K562 (cell line): ENCODE measurements around the gene TSPYL4. TPM values are rescaled to one million over a fixed set of nuclear protein-coding genes. Genes with fewer than 3 reads are reported as not detected.

Experiments
- ATAC-seq: fragments of 200-7000 bp; cut with Tn5 transposase; 3 replicates; pipeline ENCODE4 v1.9.1; 2020; ENCODE audit warnings: moderate library complexity
- BruUV-seq: library from RNA; stranded (reverse); fragments of 400-500 nt; replicated peaks from 2 replicates; lab custom pipeline; 2021; lab: Mats Ljungman, UMichigan
- CTCF ChIA-PET: fragments of 300-600 bp; formaldehyde crosslinking; extraction: SDS; loops from one replicate; lab custom pipeline; 2021; ENCODE audit warnings: low intra/inter-chr PET ratio; lab: Yijun Ruan, JAX
- POLR2A ChIA-PET: fragments of 300-600, 350-650 bp; sonication (Branson Sonifier 250); formaldehyde crosslinking; extraction: SDS; loops from one replicate; lab custom pipeline; 2021; ENCODE audit warnings: antibody characterized with exemption, inconsistent platforms; lab: Yijun Ruan, JAX
- DNase-seq, 4 experiments: peaks; one replicate each; pipeline versions ENCODE4 v3.0.0 to v3.0.0-alpha.2; 2011 to 2018; ENCODE audit warnings: low spot score in 3 of 4, mixed read lengths in 3 of 4; ENCODE audit errors: extremely low read depth in 1 of 4
- FAIRE-seq: peaks from 2 replicates; lab custom pipeline; 2011; peaks lifted over from hg19 to GRCh38; lab: Jason Lieb, UNC
- H2AFZ ChIP-seq: 2 replicates; pipeline ENCODE4 v1.6.0; 2011; ENCODE audit warnings: low read depth, low read length, control low read depth, inconsistent platforms
- H3K27ac ChIP-seq: fragments of 200-600 bp; 3 replicates; pipeline ENCODE4 v1.8.0; 2011; ENCODE audit warnings: low read depth, mild to moderate bottlenecking, control low read depth, inconsistent platforms, low read length, moderate library complexity, mixed read lengths; ENCODE audit errors: extremely low read depth
- H3K27me3 ChIP-seq, 2 experiments: fragments of 300-600 bp in 1 of 2; 2 replicates in 1 of 2; 3 replicates in 1 of 2; pipeline versions ENCODE4 v1.6.0 to v1.8.0; 2011; ENCODE audit warnings: inconsistent platforms in 2 of 2, low read length in 2 of 2, mild to moderate bottlenecking in 1 of 2, mixed read lengths in 1 of 2, moderate library complexity in 1 of 2; ENCODE audit not compliant: control insufficient read depth in 2 of 2, insufficient read depth in 2 of 2
- H3K36me3 ChIP-seq: fragments of 300-600 bp; 3 replicates; pipeline ENCODE4 v1.8.0; 2011; ENCODE audit warnings: mild to moderate bottlenecking, low read length, inconsistent platforms; ENCODE audit not compliant: control insufficient read depth, insufficient read depth
- H3K4me1 ChIP-seq, 2 experiments: fragments of 200-600 bp in 1 of 2; replicated peaks in 1 of 2; 2 replicates in 1 of 2; 3 replicates in 1 of 2; pipeline versions ENCODE4 v1.5.1 to v1.8.0; 2011; ENCODE audit warnings: inconsistent platforms in 2 of 2, low read length in 2 of 2, mild to moderate bottlenecking in 1 of 2, mixed read lengths in 1 of 2, moderate library complexity in 1 of 2; ENCODE audit not compliant: control insufficient read depth in 2 of 2, insufficient read depth in 2 of 2
- H3K4me2 ChIP-seq: 2 replicates; pipeline ENCODE4 v1.6.1; 2011; ENCODE audit warnings: low read length, control low read depth, inconsistent platforms, mixed read lengths; ENCODE audit not compliant: insufficient read depth
- H3K4me3 ChIP-seq: fragments of 200-600 bp; sonication (generic), shearing (Covaris generic); 2 replicates; pipeline ENCODE4 v1.5.1; 2016; ENCODE audit warnings: control low read depth, inconsistent platforms
- H3K79me2 ChIP-seq: fragments of 200-600 bp; 3 replicates; pipeline ENCODE4 v1.8.0; 2011; ENCODE audit warnings: low read length, inconsistent platforms; ENCODE audit not compliant: control insufficient read depth, insufficient read depth
- H3K9ac ChIP-seq, 2 experiments: 2 replicates each; pipeline versions ENCODE4 v1.6.0 to v1.6.1; 2011; ENCODE audit warnings: low read depth in 2 of 2, low read length in 2 of 2, control low read depth in 1 of 2, inconsistent platforms in 1 of 2, mild to moderate bottlenecking in 1 of 2, mixed read lengths in 1 of 2; ENCODE audit not compliant: insufficient read depth in 1 of 2
- H3K9me1 ChIP-seq: one replicate; pipeline ENCODE4 v1.6.0; 2011; ENCODE audit warnings: inconsistent platforms, mild to moderate bottlenecking, low read length, moderate library complexity; ENCODE audit not compliant: control insufficient read depth, insufficient read depth
- H3K9me3 ChIP-seq: replicated peaks from 2 replicates; pipeline ENCODE4 v1.5.1; 2011; ENCODE audit warnings: low read depth, low read length, inconsistent platforms; ENCODE audit not compliant: control insufficient read depth, insufficient read depth
- H4K20me1 ChIP-seq: replicated peaks from 2 replicates; pipeline ENCODE4 v1.6.1; 2011; ENCODE audit warnings: low read length, inconsistent platforms, mixed read lengths; ENCODE audit not compliant: control insufficient read depth, insufficient read depth
- CBX3 ChIP-seq, 2 experiments: IDR thresholded peaks; 1 replicate in 1 of 2; 2 replicates in 1 of 2; pipeline ENCODE4 v1.6.1; 2012; ENCODE audit warnings: inconsistent platforms in 2 of 2, low read length in 2 of 2, borderline replicate concordance in 1 of 2, control low read depth in 1 of 2
- ELF2 ChIP-seq: fragments of 250-450 bp; sonication (Bioruptor Pico); IDR thresholded peaks from 2 replicates; pipeline ENCODE4 v1.5.0; 2021; ENCODE audit warnings: mild to moderate bottlenecking
- MAZ ChIP-seq, 2 experiments: fragments of 450-650 bp in 1 of 2; sonication (generic) in 1 of 2; formaldehyde crosslinking; IDR thresholded peaks in 1 of 2; conservative IDR thresholded peaks in 1 of 2; 2 replicates each; pipeline versions ENCODE4 v1.4.0 to v1.5.0; 2020; ENCODE audit warnings: mild to moderate bottlenecking in 1 of 2, missing genetic modification reagents in 1 of 2
- MCM5 ChIP-seq: fragments of 450-650 bp; IDR thresholded peaks from 2 replicates; pipeline ENCODE4 v1.6.1; 2016; ENCODE audit warnings: low read depth
- NFRKB ChIP-seq: fragments of 450-650 bp; IDR thresholded peaks from 2 replicates; pipeline ENCODE4 v1.6.1; 2016; ENCODE audit warnings: low read depth
- PHF20 ChIP-seq: fragments of 450-650 bp; IDR thresholded peaks from 2 replicates; pipeline ENCODE4 v1.6.1; 2018; ENCODE audit not compliant: partially characterized antibody
- POLR2B ChIP-seq: fragments of 450-650 bp; IDR thresholded peaks from 2 replicates; pipeline ENCODE4 v1.6.1; 2018; ENCODE audit warnings: low read depth; ENCODE audit not compliant: partially characterized antibody
- ZNF143 ChIP-seq: sonication (generic); formaldehyde crosslinking; IDR thresholded peaks from 2 replicates; pipeline ENCODE4 v1.9.0; 2022; ENCODE audit warnings: mild to moderate bottlenecking, missing genetic modification reagents
- ZNF232 ChIP-seq: sonication (generic); formaldehyde crosslinking; IDR thresholded peaks from 2 replicates; pipeline ENCODE4 v1.8.0; 2022; ENCODE audit warnings: mild to moderate bottlenecking, missing genetic modification reagents
- WGBS: fragments of 100-300 bp; shearing (Covaris generic); methylation state at CpG from one replicate; pipeline ENCODE4 v1.1.6; 2016; ENCODE audit warnings: low coverage, mixed read lengths; ENCODE audit not compliant: insufficient coverage; ENCODE audit errors: missing lambda C conversion rate; 5-methylcytosine and 5-hydroxymethylcytosine counted together
- in situ Hi-C: fragments of 300-500 bp; cut with MboI; formaldehyde crosslinking; loops from 4 replicates; pipeline ENCODE4 v1.15.0; 2018; ENCODE audit warnings: inconsistent platforms, mixed read lengths
- intact Hi-C: fragments of 100-400 bp; cut with micrococcal nuclease; formaldehyde crosslinking; loops from 2 replicates; pipeline ENCODE4 v1.14.2; 2022
- polyA plus RNA-seq, 8 experiments: library from polyadenylated mRNA; depleted of rRNA in 4 of 8; stranded (reverse) in 5 of 8; unstranded in 3 of 8; fragments of >200 nt; fragmentation: Nextera tagmentation in 2 of 8; fragmentation: Illumina TruSeq in 1 of 8; extraction: Ambion mirVana in 2 of 8; extraction: Trizol in 1 of 8; gene quantifications; 2 replicates each; pipeline versions ENCODE4 v1.2.1 to v1.2.3, GENCODE V29; 2011 to 2014; ENCODE audit warnings: inconsistent platforms in 1 of 8, missing spikeins in 1 of 8
- total RNA-seq, 7 experiments: library from RNA; depleted of rRNA in 6 of 7; stranded (reverse); fragments of >200 nt in 6 of 7; fragmentation: Illumina TruSeq in 2 of 7; extraction: Trizol in 2 of 7; gene quantifications; 2 replicates each; pipeline versions ENCODE4 v1.2.1 to v1.2.3, GENCODE V29; 2011 to 2021; ENCODE audit warnings: low replicate concordance in 1 of 7
- TF ChIP-seq, protein P1 (sequence below): sonication (generic); formaldehyde crosslinking; IDR thresholded peaks from 2 replicates; pipeline ENCODE4 v1.8.1; 2023; ENCODE audit warnings: mild to moderate bottlenecking, missing genetic modification reagents
- TF ChIP-seq, protein P2 (sequence below): sonication (generic); formaldehyde crosslinking; IDR thresholded peaks from 2 replicates; pipeline ENCODE4 v1.8.0; 2022; ENCODE audit warnings: mild to moderate bottlenecking, low read depth, missing genetic modification reagents
- TF ChIP-seq, protein P3 (sequence below): sonication (generic); formaldehyde crosslinking; IDR thresholded peaks from 2 replicates; pipeline ENCODE4 v1.8.1; 2023; ENCODE audit warnings: mild to moderate bottlenecking, missing genetic modification reagents
- TF ChIP-seq, protein P4 (sequence below): fragments of 250-450 bp; sonication (Bioruptor Pico); IDR thresholded peaks from 2 replicates; pipeline ENCODE4 v1.8.0; 2021; ENCODE audit warnings: borderline replicate concordance, mild to moderate bottlenecking, moderate library complexity; ENCODE audit not compliant: poor library complexity, severe bottlenecking
- TF ChIP-seq, protein P5 (sequence below): fragments of 250-450 bp; sonication (Bioruptor Pico); IDR thresholded peaks from 2 replicates; pipeline ENCODE4 v1.8.0; 2022; ENCODE audit warnings: inconsistent platforms

Gene TSPYL4
- total and polyA plus RNA-seq, 9 of the 15 experiments (the other 6 are each of a cell fraction or from before 2014, with no cell fraction given): 0.69 to 18.0 (median 9.1) TPM

DNA sequence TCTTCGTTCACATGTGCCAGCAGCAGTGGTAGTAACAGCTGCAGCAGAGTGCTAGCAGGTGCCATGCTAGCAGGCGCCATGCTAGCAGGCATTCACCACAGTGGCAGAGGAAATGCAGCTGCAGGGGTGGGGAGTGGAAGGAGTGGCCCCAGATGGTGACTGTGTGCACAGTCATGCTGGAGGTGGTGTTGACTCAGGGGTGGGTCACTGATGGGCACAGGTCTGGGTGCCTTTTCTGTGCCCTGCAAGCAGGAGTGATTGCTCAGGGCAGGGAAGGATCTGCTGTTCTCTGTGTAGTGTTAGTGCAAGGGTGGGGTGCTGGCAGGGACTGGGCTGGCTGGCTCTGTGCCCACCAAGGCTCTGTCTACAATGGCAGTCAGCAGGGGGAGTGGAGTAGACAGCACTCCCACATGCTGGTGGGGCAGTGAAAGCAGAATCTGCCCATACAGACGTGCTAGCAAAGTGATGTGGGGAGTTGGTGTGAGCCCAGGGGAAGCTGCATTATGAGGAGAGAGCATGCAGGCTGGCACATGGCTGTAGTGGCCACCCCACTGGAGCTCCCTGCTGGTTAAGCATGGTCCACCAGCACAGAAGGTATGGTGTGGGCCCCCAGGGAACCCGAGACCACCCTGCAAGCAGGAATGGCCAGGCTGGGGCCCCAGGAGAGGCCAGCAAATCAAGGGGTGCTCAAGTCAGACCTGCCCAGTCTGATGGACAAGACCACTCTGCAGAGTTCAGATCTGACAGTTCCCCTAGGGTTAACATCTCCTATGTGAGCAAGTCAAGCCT is 11.4 kb upstream of the TSPYL4 start:
- no peak overlapping the region for H3K27ac ChIP-seq
- no peaks in the 10 kb centered on the region for H3K9me1 ChIP-seq
- ChIA-PET CTCF (no interaction called here), POLR2A (no interaction called here)
- H3K4me1 ChIP-seq: no peaks in the 10 kb centered on the region; a peak in 1 of 5 replicates
- no peak for ATAC-seq
- no peaks in the 10 kb centered on the region for H3K36me3 ChIP-seq
- FAIRE-seq: no peak
- intact Hi-C loops: loop anchor here (5.0 kb wide), 3 partner anchors 382 to 702 kb away; no protein-coding TSS in a partner anchor
- H3K9ac ChIP-seq: no peak overlapping the region
- no peaks in the 10 kb centered on the region for H3K79me2 ChIP-seq
- 27% methylated on average over 4 of the region's 4 CpGs for WGBS
- in situ Hi-C loops: loop anchor here (10.0 kb wide), 1 partner anchor 270 kb away; no protein-coding TSS in a partner anchor
- H3K4me2 ChIP-seq: no peak overlapping the region
- no peaks in the 10 kb centered on the region for H4K20me1 ChIP-seq
- H3K9me3 ChIP-seq: no peaks in the 10 kb centered on the region
- H2AFZ ChIP-seq: no peak overlapping the region
- no TSS peak for BruUV-seq
- DNase-seq: no peak
- H3K27me3 ChIP-seq: no peaks in the 10 kb centered on the region
- H3K4me3 ChIP-seq: no peak overlapping the region
- TF ChIP-seq ELF2 (CRISPR knock-in tag): no peak
- no peak for TF ChIP-seq CBX3 (IDR thresholded peaks at IDR 0.05; ENCODE audit: borderline replicate concordance in 1 of 2, low read length in 2 of 2)
- TF ChIP-seq, protein P1, sequence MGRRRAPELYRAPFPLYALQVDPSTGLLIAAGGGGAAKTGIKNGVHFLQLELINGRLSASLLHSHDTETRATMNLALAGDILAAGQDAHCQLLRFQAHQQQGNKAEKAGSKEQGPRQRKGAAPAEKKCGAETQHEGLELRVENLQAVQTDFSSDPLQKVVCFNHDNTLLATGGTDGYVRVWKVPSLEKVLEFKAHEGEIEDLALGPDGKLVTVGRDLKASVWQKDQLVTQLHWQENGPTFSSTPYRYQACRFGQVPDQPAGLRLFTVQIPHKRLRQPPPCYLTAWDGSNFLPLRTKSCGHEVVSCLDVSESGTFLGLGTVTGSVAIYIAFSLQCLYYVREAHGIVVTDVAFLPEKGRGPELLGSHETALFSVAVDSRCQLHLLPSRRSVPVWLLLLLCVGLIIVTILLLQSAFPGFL (CRISPR knock-in tag): no peak
- TF ChIP-seq, protein P2, sequence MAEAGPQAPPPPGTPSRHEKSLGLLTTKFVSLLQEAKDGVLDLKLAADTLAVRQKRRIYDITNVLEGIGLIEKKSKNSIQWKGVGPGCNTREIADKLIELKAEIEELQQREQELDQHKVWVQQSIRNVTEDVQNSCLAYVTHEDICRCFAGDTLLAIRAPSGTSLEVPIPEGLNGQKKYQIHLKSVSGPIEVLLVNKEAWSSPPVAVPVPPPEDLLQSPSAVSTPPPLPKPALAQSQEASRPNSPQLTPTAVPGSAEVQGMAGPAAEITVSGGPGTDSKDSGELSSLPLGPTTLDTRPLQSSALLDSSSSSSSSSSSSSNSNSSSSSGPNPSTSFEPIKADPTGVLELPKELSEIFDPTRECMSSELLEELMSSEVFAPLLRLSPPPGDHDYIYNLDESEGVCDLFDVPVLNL (CRISPR knock-in tag): no peak
- TF ChIP-seq, protein P3, sequence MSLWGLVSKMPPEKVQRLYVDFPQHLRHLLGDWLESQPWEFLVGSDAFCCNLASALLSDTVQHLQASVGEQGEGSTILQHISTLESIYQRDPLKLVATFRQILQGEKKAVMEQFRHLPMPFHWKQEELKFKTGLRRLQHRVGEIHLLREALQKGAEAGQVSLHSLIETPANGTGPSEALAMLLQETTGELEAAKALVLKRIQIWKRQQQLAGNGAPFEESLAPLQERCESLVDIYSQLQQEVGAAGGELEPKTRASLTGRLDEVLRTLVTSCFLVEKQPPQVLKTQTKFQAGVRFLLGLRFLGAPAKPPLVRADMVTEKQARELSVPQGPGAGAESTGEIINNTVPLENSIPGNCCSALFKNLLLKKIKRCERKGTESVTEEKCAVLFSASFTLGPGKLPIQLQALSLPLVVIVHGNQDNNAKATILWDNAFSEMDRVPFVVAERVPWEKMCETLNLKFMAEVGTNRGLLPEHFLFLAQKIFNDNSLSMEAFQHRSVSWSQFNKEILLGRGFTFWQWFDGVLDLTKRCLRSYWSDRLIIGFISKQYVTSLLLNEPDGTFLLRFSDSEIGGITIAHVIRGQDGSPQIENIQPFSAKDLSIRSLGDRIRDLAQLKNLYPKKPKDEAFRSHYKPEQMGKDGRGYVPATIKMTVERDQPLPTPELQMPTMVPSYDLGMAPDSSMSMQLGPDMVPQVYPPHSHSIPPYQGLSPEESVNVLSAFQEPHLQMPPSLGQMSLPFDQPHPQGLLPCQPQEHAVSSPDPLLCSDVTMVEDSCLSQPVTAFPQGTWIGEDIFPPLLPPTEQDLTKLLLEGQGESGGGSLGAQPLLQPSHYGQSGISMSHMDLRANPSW (CRISPR knock-in tag): no peak
- TF ChIP-seq, protein P4, sequence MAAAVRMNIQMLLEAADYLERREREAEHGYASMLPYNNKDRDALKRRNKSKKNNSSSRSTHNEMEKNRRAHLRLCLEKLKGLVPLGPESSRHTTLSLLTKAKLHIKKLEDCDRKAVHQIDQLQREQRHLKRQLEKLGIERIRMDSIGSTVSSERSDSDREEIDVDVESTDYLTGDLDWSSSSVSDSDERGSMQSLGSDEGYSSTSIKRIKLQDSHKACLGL (CRISPR knock-in tag): no peak
- no peak for TF ChIP-seq ZNF143
- TF ChIP-seq ZNF232 (CRISPR knock-in tag): no peak
- TF ChIP-seq POLR2B: no peak
- TF ChIP-seq NFRKB: no peak
- no peak for TF ChIP-seq PHF20
- TF ChIP-seq MCM5: no peak
- no peak for TF ChIP-seq MAZ (CRISPR knock-in tag; conservative IDR thresholded peaks at IDR 0.05 in 1 of 2, IDR thresholded peaks at IDR 0.05 in 1 of 2)
- TF ChIP-seq, protein P5, sequence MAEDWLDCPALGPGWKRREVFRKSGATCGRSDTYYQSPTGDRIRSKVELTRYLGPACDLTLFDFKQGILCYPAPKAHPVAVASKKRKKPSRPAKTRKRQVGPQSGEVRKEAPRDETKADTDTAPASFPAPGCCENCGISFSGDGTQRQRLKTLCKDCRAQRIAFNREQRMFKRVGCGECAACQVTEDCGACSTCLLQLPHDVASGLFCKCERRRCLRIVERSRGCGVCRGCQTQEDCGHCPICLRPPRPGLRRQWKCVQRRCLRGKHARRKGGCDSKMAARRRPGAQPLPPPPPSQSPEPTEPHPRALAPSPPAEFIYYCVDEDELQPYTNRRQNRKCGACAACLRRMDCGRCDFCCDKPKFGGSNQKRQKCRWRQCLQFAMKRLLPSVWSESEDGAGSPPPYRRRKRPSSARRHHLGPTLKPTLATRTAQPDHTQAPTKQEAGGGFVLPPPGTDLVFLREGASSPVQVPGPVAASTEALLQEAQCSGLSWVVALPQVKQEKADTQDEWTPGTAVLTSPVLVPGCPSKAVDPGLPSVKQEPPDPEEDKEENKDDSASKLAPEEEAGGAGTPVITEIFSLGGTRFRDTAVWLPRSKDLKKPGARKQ (CRISPR knock-in tag): no peak
